ENCODE measurements around the gene ZNF701. TPM values are rescaled to one million over a fixed set of nuclear protein-coding genes. Genes with fewer than 3 reads are reported as not detected.
"Not testable (repeated sequence)": the region's sequence is repeated elsewhere in the genome, so short reads cannot be mapped to it uniquely, and the experiment has no call there.

Gene ZNF701
- total RNA-seq, 4 donors from 2014 or later: 7.8 to 13.3 (median 10.1) TPM

- peak overlapping the region; percentile 76 to 87 (median 82) for H3K27ac ChIP-seq (replicated peaks in 1 of 4)
- H3K4me3 ChIP-seq: peak overlapping the region; percentile 65 to 82 (median 72)
- intact Hi-C loops (cut with DNase I): loop anchor here (5.0 kb wide), 1 partner anchor 35 kb away; the partner anchor contains the start of gene ZNF83
- WGBS: 56% methylated on average over 3 of the region's 3 CpGs
- not testable (repeated sequence) for H3K36me3 ChIP-seq; H3K9me3 ChIP-seq; H3K27me3 ChIP-seq; DNase-seq (ENCODE audit: extremely low spot score)
- H3K4me1 ChIP-seq: peaks cover 14 to 23% (median 18%) of the 10 kb centered on the region in 4 donors
- TF ChIP-seq CTCF (IDR thresholded peaks at IDR 0.05): peak in 1 of 3 experiments; percentile 27
Observed at GRCh38 chr19:52601974-52602366, 31.9 kb downstream of the ZNF701 start.

DNA sequence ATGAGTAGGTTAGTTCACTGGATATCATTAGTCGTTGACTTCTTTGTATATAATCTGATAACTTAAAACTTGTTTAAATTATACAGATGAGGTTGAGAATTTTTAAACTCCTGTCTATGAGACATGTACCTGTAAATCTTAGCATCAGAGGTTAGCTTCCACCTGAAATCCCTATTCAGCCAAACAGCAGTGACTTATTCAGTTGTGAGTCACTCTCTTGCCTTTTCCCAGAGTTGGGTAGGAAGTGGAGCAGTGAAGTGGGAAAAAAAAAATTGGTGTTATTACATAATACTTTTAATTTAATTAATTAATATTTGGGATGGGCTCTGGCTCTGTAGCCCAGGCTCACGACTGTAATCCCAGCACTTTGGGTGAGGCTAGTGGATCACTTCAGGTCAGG is 32.9 kb downstream of the ZNF701 start:
- no peak for TF ChIP-seq POLR2AphosphoS5 (IDR thresholded peaks at IDR 0.05)
- TF ChIP-seq CTCF (IDR thresholded peaks at IDR 0.05): no peak
- TF ChIP-seq EP300 (IDR thresholded peaks at IDR 0.05): no peak
- no peak for TF ChIP-seq POLR2A (IDR thresholded peaks at IDR 0.05; ENCODE audit: low read depth)
- 82% methylated on average over 2 of the region's 2 CpGs for WGBS
- intact Hi-C loops (cut with DNase I): loop anchor here (5.0 kb wide), 1 partner anchor 34 kb away; the partner anchor contains the start of gene ZNF83

DNA sequence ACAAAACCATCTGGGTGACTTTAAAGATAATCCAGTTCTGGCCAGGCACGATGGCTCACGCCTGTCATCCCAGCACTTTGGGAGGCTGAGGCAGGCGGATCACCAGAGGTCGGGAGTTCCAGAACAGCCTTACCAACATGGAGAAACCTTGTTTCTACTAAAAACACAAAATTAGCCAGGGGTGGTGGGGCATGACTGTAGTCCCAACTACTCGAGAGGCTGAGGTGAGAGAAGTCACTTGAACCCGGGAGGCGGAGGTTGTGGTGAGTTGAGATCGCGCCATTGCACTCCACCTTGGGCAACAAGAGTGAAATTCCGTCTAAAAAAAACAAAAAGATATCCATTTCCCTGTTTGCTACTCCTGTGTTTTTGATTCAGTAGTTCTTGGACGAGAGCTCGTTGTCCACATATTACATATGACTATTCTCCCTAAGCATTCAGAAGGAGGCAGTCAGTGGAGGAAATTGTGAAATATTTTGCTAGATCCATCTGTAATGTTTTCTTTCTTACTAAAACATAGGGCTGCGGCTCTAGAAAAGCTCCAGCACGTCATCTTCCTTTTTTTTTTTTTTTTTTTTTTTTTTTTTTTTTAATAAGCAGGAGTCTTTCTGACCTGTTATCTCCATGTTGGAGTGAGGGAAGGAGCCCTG is 33.6 kb downstream of the ZNF701 start:
- Histone ChIP-seq H3K27me3 (no peaks in the 10 kb centered on the region), H3K4me3 (no peak overlapping the region), H3K27ac (replicated peaks in 1 of 4) (peak overlapping the region in 2 of 4 donors; percentile 42 to 84), H3K9me3 (no peaks in the 10 kb centered on the region), H3K36me3 (no peaks in the 10 kb centered on the region), H3K4me1 (peaks cover 14 to 23% (median 18%) of the 10 kb centered on the region in 4 donors)
- DNase-seq (ENCODE audit: extremely low spot score): no peak
- no peak for TF ChIP-seq CTCF (IDR thresholded peaks at IDR 0.05)
- TF ChIP-seq EP300 (IDR thresholded peaks at IDR 0.05): no peak
- TF ChIP-seq POLR2A (IDR thresholded peaks at IDR 0.05; ENCODE audit: low read depth): no peak
- TF ChIP-seq POLR2AphosphoS5 (IDR thresholded peaks at IDR 0.05): no peak
- intact Hi-C loops (cut with DNase I): loop anchor here (5.0 kb wide), 1 partner anchor 34 kb away; the partner anchor contains the start of gene ZNF83
- WGBS: 82% methylated on average over 14 of the region's 14 CpGs

More for the DNA sequence above, 32.9 kb downstream of the ZNF701 start:
- Histone ChIP-seq H3K4me1 (peaks cover 14 to 23% (median 18%) of the 10 kb centered on the region in 4 donors), H3K36me3 (no peaks in the 10 kb centered on the region), H3K4me3 (no peak overlapping the region), H3K27me3 (no peaks in the 10 kb centered on the region), H3K27ac (replicated peaks in 1 of 4) (peak overlapping the region in 2 of 4 donors; percentile 42 to 84), H3K9me3 (no peaks in the 10 kb centered on the region)
- DNase-seq (ENCODE audit: extremely low spot score): no peak

DNA sequence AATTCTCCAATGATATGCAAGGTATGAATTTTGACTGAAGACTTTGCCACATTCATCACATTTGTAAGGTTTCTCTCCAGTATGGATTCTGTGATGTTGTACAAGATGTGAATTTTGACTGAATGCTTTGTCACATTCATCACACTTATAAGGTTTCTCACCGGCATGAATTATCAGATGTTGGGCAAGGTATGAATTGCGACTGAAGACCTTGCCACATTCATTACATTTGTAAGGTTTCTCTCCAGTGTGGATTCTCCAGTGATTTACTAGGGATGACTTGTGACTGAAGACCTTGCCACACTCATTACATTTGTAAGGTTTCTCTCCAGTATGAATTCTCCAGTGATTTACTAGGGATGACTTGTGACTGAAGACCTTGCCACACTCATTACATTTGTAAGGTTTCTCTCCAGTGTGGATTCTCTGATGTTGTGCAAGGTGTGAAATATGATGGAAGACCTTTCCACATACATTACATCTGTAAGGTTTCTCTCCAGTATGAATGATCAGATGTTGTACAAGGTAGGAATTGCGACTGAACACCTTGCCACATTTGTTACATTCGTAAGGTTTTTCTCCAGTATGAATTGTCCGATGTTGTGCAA is 43.3 kb downstream of the ZNF701 start:
- intact Hi-C loops (cut with DNase I): no loop called here
- no peak for DNase-seq (ENCODE audit: extremely low spot score)
- no peak for TF ChIP-seq POLR2A (IDR thresholded peaks at IDR 0.05; ENCODE audit: low read depth)
- TF ChIP-seq EP300 (IDR thresholded peaks at IDR 0.05): no peak
- no peak for TF ChIP-seq CTCF (IDR thresholded peaks at IDR 0.05)
- TF ChIP-seq POLR2AphosphoS5 (IDR thresholded peaks at IDR 0.05): no peak
- peaks cover 43 to 63% (median 51%) of the 10 kb centered on the region in 4 donors for H3K36me3 ChIP-seq
- H3K27me3 ChIP-seq: no peaks in the 10 kb centered on the region
- H3K9me3 ChIP-seq: no peaks in the 10 kb centered on the region
- WGBS: 95% methylated on average over 5 of the region's 5 CpGs
- no peak overlapping the region for H3K4me3 ChIP-seq
- no peaks in the 10 kb centered on the region for H3K4me1 ChIP-seq
- no peak overlapping the region for H3K27ac ChIP-seq (replicated peaks in 1 of 4)

All from esophagus muscularis mucosa (tissue), 4 donors.